HepG2 (cell line): ENCODE data around the gene TMEM145. TPM values are rescaled to one million over a fixed set of nuclear protein-coding genes. Genes with fewer than 3 reads are reported as not detected.
A peak's percentile ranks its signal among the peaks of the same experiment; 100 is the strongest.

ENCODE experiments used
- ARID2 ChIP-seq: sonication (generic); formaldehyde crosslinking; IDR thresholded peaks from 2 replicates; pipeline ENCODE4 v1.8.1; 2022; ENCODE audit warnings: mild to moderate bottlenecking, missing genetic modification reagents, borderline replicate concordance
- DMTF1 ChIP-seq: sonication (generic); formaldehyde crosslinking; IDR thresholded peaks from 2 replicates; pipeline ENCODE4 v1.4.0; 2020; ENCODE audit warnings: mild to moderate bottlenecking, missing genetic modification reagents
- EED ChIP-seq: sonication (generic); formaldehyde crosslinking; IDR thresholded peaks from 2 replicates; pipeline ENCODE4 v1.5.0; 2020; ENCODE audit warnings: mild to moderate bottlenecking, missing genetic modification reagents
- ESRRA ChIP-seq: sonication (generic); formaldehyde crosslinking; IDR thresholded peaks from 2 replicates; pipeline ENCODE4 v1.5.1; 2020; ENCODE audit warnings: mild to moderate bottlenecking, low read depth, missing genetic modification reagents
- GMEB2 ChIP-seq: IDR thresholded peaks from 2 replicates; pipeline ENCODE4 v1.6.1; 2016; ENCODE audit warnings: missing biosample characterization, missing genetic modification reagents, low read depth
- KAT2B ChIP-seq: fragments of 150-350 bp; IDR thresholded peaks from 2 replicates; pipeline ENCODE4 v1.6.1; 2014; ENCODE audit warnings: low read depth, low read length, borderline replicate concordance
- NFYC ChIP-seq: IDR thresholded peaks from 2 replicates; pipeline ENCODE4 v1.6.1; 2016; ENCODE audit warnings: missing genetic modification reagents, missing compliant biosample characterization
- PAF1 ChIP-seq: IDR thresholded peaks from 2 replicates; pipeline ENCODE4 v1.6.1; 2016; ENCODE audit warnings: missing genetic modification reagents, missing compliant biosample characterization
- POLR2A ChIP-seq, 2 experiments: IDR thresholded peaks; 2 replicates each; pipeline ENCODE4 v1.6.1; 2011; ENCODE audit warnings: low read depth in 2 of 2, low read length in 2 of 2, mild to moderate bottlenecking in 1 of 2, moderate library complexity in 1 of 2; ENCODE audit not compliant: insufficient read depth in 1 of 2
- RFX1 ChIP-seq: fragments of 450-650 bp; IDR thresholded peaks from 2 replicates; pipeline ENCODE4 v1.6.1; 2017
- SATB2 ChIP-seq: sonication (generic); formaldehyde crosslinking; IDR thresholded peaks from 2 replicates; pipeline ENCODE4 v1.5.0; 2020; ENCODE audit warnings: missing genetic modification reagents
- SMAD9 ChIP-seq: sonication (generic); formaldehyde crosslinking; IDR thresholded peaks from 2 replicates; pipeline ENCODE4 v1.5.1; 2020; ENCODE audit warnings: mild to moderate bottlenecking, missing genetic modification reagents
- SNRNP70 ChIP-seq: fragments of 200-400 bp; formaldehyde crosslinking; IDR thresholded peaks from 2 replicates; pipeline ENCODE4 v1.6.1; 2017; ENCODE audit warnings: mild to moderate bottlenecking, low read depth, low read length, moderate library complexity
- SOX6 ChIP-seq, 2 experiments: fragments of 450-650 bp in 1 of 2; sonication (generic) in 1 of 2; formaldehyde crosslinking in 1 of 2; IDR thresholded peaks; 2 replicates each; pipeline versions ENCODE4 v1.4.0 to v1.6.1; 2017 to 2020; ENCODE audit warnings: antibody characterized with exemption in 1 of 2, mild to moderate bottlenecking in 1 of 2, missing genetic modification reagents in 1 of 2
- THAP9 ChIP-seq: sonication (generic); formaldehyde crosslinking; IDR thresholded peaks from 2 replicates; pipeline ENCODE4; 2020; ENCODE audit warnings: missing genetic modification reagents, mild to moderate bottlenecking, borderline replicate concordance
- WIZ ChIP-seq: sonication (generic); formaldehyde crosslinking; IDR thresholded peaks from 2 replicates; pipeline ENCODE4 v1.5.1; 2020; ENCODE audit warnings: mild to moderate bottlenecking, missing genetic modification reagents
- XRCC5 ChIP-seq: fragments of 200-400 bp; formaldehyde crosslinking; optimal IDR thresholded peaks from 2 replicates; pipeline ENCODE3; 2017; ENCODE audit warnings: mild to moderate bottlenecking, low read length
- ZBTB33 ChIP-seq: sonication (generic); formaldehyde crosslinking; IDR thresholded peaks from 2 replicates; pipeline ENCODE4 v1.4.0; 2020; ENCODE audit warnings: missing genetic modification reagents
- ZC3H4 ChIP-seq: sonication (generic); formaldehyde crosslinking; IDR thresholded peaks from 2 replicates; pipeline ENCODE4 v1.4.0; 2020; ENCODE audit warnings: missing genetic modification reagents, borderline replicate concordance
- ZFP37 ChIP-seq: sonication (generic); formaldehyde crosslinking; IDR thresholded peaks from 2 replicates; pipeline ENCODE4 v1.4.0; 2020; ENCODE audit warnings: missing genetic modification reagents, borderline replicate concordance
- ZMAT3 ChIP-seq: sonication (generic); formaldehyde crosslinking; conservative IDR thresholded peaks from 2 replicates; pipeline ENCODE4 v1.7.0; 2021; ENCODE audit warnings: missing genetic modification reagents
- ZNF792 ChIP-seq: IDR thresholded peaks from 2 replicates; pipeline ENCODE4 v1.6.1; 2016
- polyA plus RNA-seq, 8 experiments: library from polyadenylated mRNA; depleted of rRNA in 3 of 8; stranded (reverse) in 7 of 8; unstranded in 1 of 8; fragments of >200 nt; fragmentation: Illumina TruSeq in 4 of 8; extraction: Trizol in 4 of 8; gene quantifications; 2 replicates each; pipeline versions ENCODE4 v1.2.1 to v1.2.3, GENCODE V29; 2011 to 2016; ENCODE audit warnings: low read depth in 4 of 8, missing spikeins in 1 of 8, mixed read lengths in 1 of 8; ENCODE audit not compliant: insufficient read depth in 1 of 8
- total RNA-seq, 5 experiments: library from RNA; depleted of rRNA; stranded (reverse); fragments of >200 nt; fragmentation: Illumina TruSeq; extraction: Trizol; gene quantifications; 2 replicates each; pipeline ENCODE4 v1.2.3, GENCODE V29; 2016; ENCODE audit warnings: low read depth in 1 of 5

Gene TMEM145
- total and polyA plus RNA-seq, 2 of the 13 experiments (the other 11 are each of a cell fraction or from before 2014, with no cell fraction given), result 0.07 to 5.1 TPM

- no peak for TF ChIP-seq ZFP37
- TF ChIP-seq ZMAT3 (CRISPR knock-in tag), result no peak
- no peak for TF ChIP-seq SMAD9
- no peak for TF ChIP-seq DMTF1 (CRISPR knock-in tag)
- TF ChIP-seq THAP9 (CRISPR knock-in tag), result peak; percentile 38; the same call in 1 of the 2 replicates
- TF ChIP-seq SOX6 (IDR thresholded peaks at IDR 0.05), result no peak
- TF ChIP-seq SOX6 (CRISPR knock-in tag; IDR thresholded peaks at IDR 0.05), result peak; percentile 40; the same call in 1 of the 2 replicates
- TF ChIP-seq EED (CRISPR knock-in tag), result no peak; the same call in 1 of the 2 replicates
- TF ChIP-seq ZBTB33 (CRISPR knock-in tag), result no peak
- TF ChIP-seq SATB2 (CRISPR knock-in tag), result 0 out of 2 replicates have a peak, but pooled peaks have one; percentile 58
- TF ChIP-seq XRCC5, result peak; percentile 42
- no peak for TF ChIP-seq WIZ (CRISPR knock-in tag)
- no peak for TF ChIP-seq RFX1
- TF ChIP-seq KAT2B, result no peak
- no peak for TF ChIP-seq GMEB2
- TF ChIP-seq PAF1 (CRISPR knock-in tag), result no peak
- TF ChIP-seq POLR2A (IDR thresholded peaks at IDR 0.05; ENCODE audit: insufficient read depth in 1 of 2, low read depth in 2 of 2, low read length in 2 of 2), result peak in 1 of 2 experiments; percentile 71; a peak in 2 of 4 replicates
- no peak for TF ChIP-seq ARID2 (CRISPR knock-in tag)
- TF ChIP-seq ESRRA (CRISPR knock-in tag), result no peak
- TF ChIP-seq SNRNP70, result no peak
- TF ChIP-seq ZNF792 (CRISPR knock-in tag), result 0 out of 2 replicates have a peak, but pooled peaks have one; percentile 17
- no peak for TF ChIP-seq ZC3H4 (CRISPR knock-in tag)
- peak; percentile 93 for TF ChIP-seq NFYC (CRISPR knock-in tag)
These were observed 33.0 kb upstream of the TMEM145 start (continued) for GRCh38 chr19:42279902-42280814.
